Cerebellar cortex (tissue), 1 donor: ENCODE results near the gene CIPC.

Experiments
- DNase-seq: peaks from one replicate; pipeline ENCODE4 v3.0.0-alpha.2; 2015; ENCODE audit warnings: low spot score

The CIPC gene, protein sequence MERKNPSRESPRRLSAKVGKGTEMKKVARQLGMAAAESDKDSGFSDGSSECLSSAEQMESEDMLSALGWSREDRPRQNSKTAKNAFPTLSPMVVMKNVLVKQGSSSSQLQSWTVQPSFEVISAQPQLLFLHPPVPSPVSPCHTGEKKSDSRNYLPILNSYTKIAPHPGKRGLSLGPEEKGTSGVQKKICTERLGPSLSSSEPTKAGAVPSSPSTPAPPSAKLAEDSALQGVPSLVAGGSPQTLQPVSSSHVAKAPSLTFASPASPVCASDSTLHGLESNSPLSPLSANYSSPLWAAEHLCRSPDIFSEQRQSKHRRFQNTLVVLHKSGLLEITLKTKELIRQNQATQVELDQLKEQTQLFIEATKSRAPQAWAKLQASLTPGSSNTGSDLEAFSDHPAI

DNA sequence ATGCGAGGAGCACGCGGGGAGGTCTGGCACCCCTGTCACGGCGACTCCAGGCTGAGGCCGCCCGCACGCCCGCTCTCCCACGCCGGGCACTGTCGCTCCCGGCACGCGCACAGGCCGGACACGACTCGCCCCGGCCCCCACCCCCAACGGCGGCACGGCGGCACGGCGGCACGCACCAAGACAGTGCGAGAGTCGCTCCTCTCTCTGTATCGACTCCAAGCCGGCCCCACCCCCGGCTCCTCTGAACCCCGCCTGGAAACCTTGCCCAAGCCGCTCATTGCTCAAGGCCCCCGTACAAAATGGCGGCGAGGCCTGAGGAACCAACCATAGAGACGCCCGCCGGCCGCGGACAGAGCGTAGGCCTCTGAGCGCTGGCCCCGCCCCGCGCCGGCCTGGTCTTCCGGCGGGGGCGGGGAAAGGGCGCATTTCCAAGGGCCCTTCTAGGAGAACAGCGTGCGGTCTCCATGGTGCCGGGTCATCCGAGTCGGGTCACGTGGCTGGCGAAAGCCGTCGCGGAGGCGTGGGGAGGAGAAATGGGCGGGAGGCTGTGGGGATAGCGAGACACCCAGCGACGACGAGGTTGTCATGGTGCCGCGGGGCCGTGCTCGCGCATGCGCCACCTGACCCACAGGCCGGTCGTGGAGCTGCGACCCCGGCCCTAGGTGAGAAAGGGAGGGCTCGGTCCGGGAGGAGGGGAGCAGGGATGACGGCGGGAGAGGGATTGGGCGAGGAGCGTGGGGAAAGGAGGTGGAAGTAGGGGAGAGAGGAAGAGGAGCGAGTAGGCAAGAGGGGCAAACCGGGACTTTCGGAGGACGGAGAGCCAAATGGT, at the start of gene CIPC:
TSS of gene CIPC (plus strand) at position 559 of the 829 bp plus-strand sequence. CDS start 7,451 bp downstream, outside the sequence.
- peak; percentile 99 for DNase-seq

DNA sequence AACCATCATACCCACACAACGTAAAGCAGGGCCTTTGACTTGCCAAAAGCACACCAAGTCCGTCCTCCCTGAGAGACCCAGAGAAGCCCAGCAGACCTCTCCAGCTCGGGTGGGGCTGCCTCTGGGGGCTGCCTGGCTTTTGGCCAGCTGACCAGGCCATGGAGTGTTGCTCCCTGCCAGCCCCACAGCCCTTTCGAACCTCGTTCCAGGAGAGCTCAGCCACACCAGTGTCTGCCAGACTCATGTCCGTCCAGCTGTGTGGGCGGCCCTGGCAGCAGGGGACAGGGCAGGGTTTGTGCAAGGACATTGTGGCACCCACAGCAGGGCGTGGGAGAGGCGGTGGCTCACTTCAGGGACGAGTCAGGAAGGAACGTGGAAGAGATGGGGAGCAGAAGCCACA, 46.9 kb upstream of the CIPC start:
- DNase-seq: no peak

DNA sequence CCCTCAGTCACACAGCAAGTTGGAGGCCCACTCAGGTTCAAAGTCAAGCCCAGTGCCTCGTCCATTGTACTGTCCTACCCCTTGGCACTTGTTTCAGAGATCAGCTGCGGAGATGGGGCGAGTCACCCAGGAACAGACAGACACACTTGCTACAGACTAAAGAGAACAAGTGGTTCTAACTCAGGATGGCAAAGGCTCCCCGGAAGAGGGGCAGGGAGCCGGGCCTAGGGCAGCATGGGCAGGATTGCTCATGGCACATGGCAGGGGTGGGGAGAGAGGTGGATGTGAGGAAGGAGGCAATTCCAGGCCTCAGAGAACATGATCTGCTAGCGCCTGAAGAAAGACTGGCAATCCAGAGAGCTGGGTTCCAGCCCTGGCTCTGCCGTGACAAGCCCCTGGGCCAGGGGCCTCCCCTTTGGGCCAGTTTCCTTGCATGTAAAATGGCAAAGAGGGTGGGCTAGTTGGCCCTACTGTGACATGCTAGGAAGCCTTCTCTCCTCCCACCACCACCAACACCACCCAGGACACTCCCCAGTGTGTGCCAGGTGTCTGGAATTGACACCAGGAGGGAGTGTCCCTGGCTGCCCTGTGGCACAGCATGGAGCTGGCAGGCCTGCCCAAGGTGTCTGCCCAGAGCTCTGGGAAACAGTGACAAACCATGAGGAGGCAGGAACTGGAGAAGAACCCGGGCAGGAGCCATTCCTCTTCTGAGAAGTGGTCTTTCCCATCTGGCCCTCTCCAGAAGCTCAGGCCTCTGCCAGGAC, 45.6 kb upstream of the CIPC start:
- peak; percentile 46 for DNase-seq

DNA sequence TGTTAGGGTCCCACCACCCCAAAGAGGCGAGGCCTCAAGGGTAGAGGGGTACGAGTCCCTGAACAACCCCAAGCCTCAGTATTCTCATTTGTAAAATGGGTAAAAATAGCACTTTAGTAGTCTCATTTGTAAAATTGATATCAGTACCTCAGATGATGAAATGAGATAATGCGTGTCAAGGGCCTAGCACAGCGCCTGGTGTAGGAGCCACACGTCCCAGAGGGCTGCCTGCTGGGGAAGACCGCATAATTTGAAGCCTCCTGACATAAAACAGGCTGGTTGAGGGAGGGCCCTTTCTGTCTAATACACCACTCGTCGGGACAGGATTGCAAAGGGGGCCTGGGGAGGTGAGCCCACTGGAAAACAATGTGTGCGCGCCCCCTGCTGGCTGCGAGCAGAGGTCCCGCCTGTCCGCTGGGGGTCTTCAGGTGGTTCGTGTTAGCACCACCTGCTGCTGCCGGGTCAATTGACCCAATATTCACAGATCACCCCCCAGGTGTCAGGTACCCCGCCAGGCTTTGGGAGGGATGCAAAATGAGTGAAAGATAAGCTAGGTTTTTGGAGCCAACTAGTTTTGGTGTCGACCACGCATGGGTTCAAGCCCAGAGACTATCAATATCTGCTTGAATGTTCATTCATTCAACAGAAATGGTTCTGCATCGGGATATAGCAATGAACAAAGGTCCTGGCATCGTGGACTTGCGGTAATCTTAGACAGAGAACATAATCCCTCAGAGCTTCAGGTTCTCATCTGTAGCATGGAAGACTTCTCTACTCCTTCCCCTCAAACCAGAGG, 44.8 kb upstream of the CIPC start:
- DNase-seq: peak; percentile 81

DNA sequence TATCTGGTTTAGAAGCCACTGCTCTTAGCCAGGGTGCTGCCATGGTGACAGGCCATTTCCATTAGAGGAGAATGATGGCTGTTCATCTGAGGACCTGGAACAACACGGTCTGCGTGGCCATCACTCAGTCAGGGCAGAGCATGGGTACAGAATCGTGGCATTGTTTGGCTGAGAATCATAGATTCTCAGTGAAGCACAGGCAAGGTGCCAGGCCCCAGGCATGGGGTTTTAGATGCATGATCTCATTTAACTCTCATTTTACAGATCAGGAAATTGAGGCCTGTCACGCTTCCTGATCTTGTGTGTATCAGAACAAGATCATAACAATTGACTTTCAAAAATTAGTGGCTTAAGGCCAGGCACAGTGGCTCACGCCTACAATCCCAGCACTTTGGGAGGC, 42.8 kb upstream of the CIPC start:
- no peak for DNase-seq

DNA sequence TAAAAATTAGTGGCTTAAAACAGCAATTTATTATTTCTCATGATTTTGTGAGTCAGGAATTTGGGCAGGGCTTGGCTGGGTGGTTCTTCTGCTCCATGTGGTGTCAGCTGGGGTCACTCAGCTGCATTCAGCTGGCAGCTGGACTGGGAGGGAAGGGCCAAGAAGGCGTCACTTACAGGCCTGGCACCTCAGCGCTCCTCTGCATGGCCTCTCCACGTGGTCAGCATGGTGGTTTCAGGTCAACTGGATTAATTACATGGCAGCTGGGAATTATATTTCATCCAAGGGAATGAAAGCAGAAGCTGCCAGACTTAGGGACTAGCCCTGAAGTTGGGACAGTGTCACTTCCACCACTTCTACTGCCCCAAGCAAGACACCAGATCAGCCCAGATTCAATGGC, 42.1 kb upstream of the CIPC start:
- no peak for DNase-seq

DNA sequence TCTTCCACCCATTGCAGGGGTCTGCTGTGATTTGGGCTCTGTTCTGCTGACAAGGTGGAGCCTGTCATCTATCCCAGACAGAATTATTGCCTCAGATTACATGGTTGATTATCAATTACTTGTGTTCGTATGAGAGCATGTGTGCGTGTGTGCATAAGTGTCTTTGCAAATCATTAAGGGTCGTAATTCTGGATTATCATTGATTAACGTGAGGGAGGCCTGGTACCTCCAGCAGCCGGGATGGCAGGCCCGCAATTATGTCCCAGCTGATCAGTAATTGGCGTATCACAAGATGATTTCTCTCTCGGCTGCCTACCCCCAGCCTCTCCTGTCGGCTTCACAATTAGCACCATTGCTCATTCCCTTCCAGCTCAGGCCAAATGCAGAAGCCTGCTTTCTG, 39.9 kb upstream of the CIPC start:
- DNase-seq: no peak

DNA sequence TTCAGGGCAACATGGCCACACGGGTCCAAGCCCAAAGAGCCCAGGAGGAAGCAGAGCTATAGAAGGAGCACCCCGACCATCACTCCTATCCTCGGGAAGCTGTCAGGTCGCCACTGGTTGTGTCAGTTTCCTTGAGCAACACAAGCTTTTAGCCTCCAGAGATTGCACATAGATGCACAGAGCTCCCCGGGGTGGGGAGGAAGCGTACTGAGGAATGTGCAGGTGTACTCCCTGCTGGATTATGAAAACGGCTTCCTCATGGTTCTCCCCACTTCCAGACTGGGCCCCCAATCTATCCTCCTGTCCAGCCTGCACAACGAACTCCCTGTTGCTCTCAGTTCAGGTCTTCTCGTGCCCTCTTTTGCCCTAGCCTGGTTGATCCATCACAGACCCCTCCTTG, 39.3 kb upstream of the CIPC start:
- no peak for DNase-seq

DNA sequence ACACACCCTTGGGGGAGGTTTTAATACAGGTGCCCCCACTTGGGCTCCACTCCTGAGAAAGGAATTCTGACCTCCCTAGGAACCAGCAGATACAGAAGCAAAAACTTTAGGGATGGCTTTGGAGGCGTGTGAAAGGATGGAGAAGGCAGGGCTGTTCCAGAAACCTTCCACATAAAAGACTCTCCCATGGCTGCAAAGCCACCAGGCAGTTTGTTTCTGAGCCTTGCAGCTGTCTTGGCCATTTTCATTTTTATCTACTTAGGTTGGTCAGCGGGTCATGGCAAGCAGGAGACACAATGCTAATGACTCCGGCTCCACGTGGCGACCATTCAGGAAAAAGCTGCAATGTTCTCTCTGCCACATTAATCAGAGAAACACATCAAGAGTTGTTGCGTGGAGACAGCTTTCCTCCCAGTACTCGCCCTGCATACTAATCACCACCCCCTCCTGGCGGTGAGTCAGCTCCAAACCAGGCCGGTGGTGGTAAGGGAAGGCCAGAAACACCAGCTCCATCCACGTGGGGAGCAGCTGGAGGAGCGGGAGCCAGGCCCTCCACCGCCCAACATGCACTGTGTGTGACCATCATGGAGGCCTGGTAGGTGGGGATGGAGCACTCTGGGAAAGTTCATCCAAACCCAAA, 38.7 kb upstream of the CIPC start:
- DNase-seq: no peak

DNA sequence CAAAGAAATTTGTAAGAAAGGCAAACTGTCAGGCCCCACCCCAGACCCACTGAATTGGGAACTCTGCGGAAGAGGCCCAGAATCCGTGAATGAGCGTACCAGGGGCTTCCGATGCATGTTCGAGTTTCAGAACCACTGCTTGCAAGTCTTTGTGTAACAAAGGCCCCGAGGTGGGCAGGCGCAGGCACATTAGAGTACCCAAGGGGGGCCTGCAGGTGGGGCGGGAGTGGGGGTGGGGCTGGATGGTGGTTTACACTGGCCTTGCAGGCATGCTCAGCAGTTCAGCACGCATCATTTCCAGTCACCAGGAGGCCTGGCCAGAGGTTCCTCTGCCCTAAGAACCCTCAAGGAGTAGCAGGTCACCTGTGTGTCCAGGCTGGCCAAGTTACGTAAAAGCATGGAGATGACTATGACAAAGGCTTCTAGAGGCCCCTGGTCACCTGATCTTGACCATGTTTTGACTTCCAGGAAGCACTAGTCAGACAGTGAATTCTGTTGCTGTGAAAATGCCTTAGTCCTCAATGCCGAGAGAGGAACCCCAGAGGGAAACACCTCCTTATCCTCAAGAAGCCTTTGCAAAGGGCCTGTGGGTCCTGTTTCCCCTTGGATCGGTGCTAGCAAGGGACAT, 36.3 kb upstream of the CIPC start:
- no peak for DNase-seq

DNA sequence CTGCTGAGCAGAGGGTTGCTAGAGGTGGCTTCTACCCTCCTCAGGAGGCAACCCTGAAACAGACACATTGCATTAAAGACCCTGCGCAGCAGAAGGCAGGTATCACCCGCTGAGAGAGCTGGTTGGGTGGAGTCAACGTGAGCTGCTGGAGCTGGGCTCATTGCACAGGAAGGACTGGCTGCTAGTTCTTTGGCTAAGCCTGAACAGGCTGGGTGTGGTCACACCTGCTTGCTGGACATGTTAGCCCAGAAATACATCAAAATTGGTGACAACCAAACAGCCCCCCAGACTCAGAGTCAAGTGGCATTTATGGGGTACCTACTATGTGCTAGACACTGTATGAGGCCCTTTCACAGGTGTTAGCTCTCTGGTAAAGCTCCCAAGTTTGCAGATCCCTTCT, 35.8 kb upstream of the CIPC start:
- DNase-seq: no peak

DNA sequence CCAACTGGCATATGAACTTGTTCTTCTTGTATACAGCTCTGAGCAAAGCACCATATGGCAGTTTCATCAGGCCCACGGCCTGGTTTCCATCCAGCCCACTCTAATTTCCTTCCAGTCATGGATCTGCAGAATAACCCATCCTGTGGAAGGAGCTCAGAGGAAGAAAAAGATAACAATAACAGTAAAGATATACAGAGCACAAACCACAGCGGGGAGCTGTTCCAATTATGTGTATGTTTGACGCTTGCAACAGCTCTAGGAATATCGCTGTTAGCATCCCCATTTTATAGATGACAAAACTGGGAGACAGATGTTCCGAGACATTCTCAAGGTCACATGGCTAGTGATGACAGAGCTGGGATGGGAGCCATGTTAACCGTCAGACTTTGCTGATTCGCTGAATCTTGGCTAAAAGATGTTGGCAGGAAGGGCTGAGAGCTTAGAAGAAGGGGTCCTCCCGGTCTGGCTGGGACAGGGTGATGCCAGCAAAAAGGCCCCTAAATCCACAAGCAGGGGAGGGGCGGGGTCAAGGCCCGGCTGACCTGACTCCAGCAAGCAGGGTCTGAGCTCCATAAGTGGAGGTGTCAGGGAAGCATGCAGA, 34.4 kb upstream of the CIPC start:
- DNase-seq: peak; percentile 76

DNA sequence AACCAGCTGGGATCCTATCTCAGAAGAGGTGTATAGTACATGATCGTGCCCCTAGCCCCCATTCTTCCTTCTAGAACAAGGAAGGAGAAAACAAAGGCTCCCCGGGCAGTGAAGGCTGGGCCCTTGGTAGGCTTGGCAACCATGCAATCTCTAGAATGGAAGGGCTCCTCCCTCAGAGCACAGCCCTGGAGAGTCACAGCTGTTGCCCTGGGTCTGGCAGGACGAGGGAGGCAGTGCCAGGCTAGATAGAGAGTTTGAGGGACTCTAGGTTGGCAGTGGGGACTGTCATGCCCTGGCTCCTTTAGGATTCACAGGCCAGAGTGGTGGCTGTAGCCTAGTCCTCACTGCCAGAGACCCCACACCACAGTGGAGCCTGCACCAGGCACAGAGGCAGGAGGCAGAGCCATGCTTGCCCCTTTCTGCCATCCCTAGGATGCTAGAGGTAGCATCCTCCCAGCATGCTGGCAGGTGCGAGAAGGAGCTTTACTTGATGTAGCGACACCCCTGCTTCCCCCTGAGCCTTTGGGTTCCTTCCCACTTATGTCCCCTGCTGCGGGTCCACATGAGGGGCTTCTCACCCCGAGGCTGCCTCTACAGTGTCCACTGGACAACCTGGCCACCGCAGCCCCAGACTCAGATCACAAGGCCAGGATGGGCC, 33.4 kb upstream of the CIPC start:
- DNase-seq: no peak

DNA sequence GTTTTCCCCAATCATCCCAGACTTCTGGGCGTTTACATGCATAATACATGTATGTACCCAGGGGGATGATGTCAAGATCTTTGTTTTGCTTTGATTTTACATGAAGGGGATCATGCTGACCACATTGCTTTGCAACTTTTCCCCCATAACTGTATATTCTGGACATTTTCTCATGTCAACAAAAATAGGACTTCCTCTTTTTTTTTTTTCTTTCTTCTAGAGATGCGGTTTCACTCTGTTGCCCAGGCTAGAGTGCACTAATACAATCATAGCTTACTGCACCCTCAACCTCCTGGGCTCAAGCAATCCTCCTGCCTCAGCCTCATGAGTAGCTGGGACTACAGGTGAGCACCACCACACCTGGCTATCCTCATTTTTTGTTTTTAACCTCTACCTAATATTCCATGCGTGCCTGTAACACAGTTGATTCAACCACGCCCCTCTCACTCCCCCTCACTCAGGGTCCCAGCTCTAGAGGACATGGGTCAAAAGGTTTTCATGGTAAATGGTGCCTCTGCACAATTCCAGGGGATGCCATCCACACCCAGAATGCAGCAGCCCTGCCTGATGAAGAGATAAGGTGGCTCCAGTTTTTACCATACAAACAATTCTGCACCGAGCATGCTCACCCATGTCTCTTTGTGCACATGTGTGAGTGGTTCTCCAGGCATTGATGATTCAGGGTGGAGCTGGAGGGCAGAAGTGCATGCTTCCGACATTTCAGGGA, 32.0 kb upstream of the CIPC start:
- DNase-seq: no peak

DNA sequence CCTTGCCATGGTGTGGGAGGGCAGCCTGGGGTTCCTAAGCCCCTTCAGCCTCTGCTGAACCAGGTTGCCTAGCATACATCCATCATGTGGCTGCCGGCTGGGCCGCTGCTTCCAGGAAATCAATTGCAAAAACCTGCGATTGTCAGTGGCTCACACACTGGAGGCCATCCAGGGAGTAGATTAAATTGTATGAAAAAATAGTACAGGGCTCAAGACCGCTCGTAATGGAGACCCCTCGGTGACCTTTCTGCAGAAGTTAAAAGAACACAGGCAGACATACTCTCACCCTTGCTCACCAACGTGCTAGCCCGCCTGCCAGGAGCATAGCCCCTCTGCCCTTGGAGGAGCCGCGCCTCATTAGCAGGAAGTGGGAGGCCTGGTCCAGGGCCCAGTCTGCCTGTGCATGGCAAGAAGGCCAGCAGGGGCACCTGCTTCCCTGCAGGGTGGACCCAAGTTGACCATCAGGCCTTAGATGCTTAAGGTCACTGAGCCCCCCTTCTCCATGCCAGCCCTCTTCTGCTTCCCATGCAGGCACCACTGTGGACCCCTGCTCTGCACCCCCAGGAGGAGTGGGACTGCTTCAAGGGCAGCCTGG, 31.4 kb upstream of the CIPC start:
- DNase-seq: no peak

DNA sequence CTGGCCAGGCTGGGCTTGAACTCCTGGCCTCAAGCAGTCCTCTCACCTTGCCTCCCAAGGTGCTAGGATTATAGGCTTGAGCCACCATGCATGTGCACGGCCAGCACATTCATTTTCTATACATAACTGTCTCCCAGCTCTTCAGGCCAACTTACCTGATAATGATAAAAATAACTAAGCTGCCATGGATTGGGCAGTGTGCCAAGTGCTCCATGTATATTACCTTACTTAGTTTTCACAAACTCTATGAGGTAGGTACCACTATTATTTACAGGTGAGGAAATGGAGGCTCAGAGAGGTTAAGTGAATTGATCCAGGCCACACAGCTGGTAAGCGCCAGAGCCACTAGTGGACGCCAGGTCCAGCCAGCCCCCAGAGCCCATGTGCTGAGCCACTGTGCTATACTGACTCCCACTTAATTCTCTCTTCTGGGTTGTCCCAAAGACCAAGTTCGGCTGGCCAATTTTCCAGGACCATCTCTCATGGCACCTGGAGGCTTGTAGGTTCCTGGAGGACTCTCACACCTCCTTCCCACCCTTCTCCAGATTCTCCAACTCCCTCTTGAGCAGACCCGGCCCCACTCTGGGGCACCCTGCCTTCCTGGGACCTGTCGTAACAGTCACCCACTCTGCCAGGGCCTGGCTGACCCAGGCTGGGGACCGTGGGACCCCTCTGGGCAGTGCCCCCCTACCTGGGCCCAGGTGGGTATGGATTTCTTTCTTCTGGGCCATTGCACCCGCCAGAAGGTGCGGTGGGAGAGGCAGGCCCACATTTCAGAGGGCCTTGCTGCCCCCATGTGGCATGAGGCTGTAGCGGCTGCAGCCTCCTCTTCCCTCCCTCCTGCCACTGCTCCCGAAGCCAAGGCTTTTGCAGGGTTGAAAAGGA, 30.2 kb upstream of the CIPC start:
- DNase-seq: peak; percentile 87

DNA sequence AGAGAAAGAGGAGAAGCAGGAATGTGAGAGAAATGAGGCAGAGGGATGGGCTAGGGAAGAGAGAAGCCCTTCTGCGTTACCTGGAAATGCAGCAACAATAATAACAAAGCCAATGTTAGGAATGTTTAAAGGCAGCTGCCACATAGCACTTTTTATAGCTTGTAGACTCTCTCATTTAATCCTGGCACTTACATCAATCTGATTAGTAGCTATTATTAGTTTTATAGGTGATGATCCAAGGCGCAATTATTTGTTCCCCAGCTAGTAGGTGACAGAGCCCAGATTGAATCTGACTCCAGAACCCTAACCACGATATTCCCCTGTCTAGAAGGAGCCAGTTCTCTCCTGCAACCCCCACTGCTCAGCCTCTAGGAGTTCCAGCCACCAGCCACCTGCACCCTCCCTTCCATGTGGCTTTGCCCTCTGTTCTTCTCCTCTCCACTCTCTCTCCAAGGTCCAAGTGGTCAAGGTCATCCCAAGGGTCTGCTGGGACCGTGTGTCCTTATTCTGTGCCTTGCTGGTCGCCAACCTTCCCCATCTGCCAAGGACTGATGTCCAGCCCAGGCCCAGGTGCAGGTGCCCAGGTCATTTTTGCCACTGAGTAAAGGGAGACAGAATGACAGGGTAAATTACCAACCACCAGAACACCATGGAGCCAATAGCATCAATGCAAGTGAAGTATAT, 29.4 kb upstream of the CIPC start:
- no peak for DNase-seq
